ENCODE data around the gene SAMD4B. TPM values are rescaled to one million over a fixed set of nuclear protein-coding genes. Genes with fewer than 3 reads are reported as not detected.
"Not testable (repeated sequence)": the region's sequence is repeated elsewhere in the genome, so short reads cannot be mapped to it uniquely, and the experiment has no call there.

The SAMD4B gene
- total RNA-seq, 1 experiment from 2014 or later = 126 TPM

GRCh38 chr19:39314016-39314728 is 28.0 kb upstream of the SAMD4B start:
- no peak for DNase-seq (ENCODE audit: low read depth)

GRCh38 chr19:39315933-39316332 is 26.3 kb upstream of the SAMD4B start:
- no peak for DNase-seq (ENCODE audit: low read depth)

- no peak for DNase-seq (ENCODE audit: low read depth)
These were observed 25.4 kb upstream of the SAMD4B start for GRCh38 chr19:39316627-39317321.

- DNase-seq (ENCODE audit: low read depth) = no peak
These were observed 24.7 kb upstream of the SAMD4B start for GRCh38 chr19:39317476-39317875.

- no peak for DNase-seq (ENCODE audit: low read depth)
These were observed 24.1 kb upstream of the SAMD4B start for GRCh38 chr19:39318071-39318470.

GRCh38 chr19:39318690-39319089 is 23.5 kb upstream of the SAMD4B start:
- DNase-seq (ENCODE audit: low read depth) = no peak

GRCh38 chr19:39319098-39319891 is 22.9 kb upstream of the SAMD4B start:
- no peak for DNase-seq (ENCODE audit: low read depth)

- DNase-seq (ENCODE audit: low read depth) = no peak
These were observed 22.4 kb upstream of the SAMD4B start for GRCh38 chr19:39319892-39320248.

GRCh38 chr19:39321117-39321831 is 20.9 kb upstream of the SAMD4B start:
- no peak for DNase-seq (ENCODE audit: low read depth)

- DNase-seq (ENCODE audit: low read depth) = no peak
These were observed 20.4 kb upstream of the SAMD4B start for GRCh38 chr19:39321832-39322176.

- DNase-seq (ENCODE audit: low read depth) = no peak
These were observed 17.9 kb upstream of the SAMD4B start for GRCh38 chr19:39324242-39324842.

GRCh38 chr19:39325778-39326665 is 16.2 kb upstream of the SAMD4B start:
- peak; percentile 32 for DNase-seq (ENCODE audit: low read depth)

GRCh38 chr19:39327363-39328045 is 14.7 kb upstream of the SAMD4B start:
- DNase-seq (ENCODE audit: low read depth) = no peak

- DNase-seq (ENCODE audit: low read depth) = peak; percentile 48
These were observed 14.0 kb upstream of the SAMD4B start for GRCh38 chr19:39328046-39328705.

GRCh38 chr19:39329948-39330347 is 12.3 kb upstream of the SAMD4B start:
- no peak for DNase-seq (ENCODE audit: low read depth)

GRCh38 chr19:39332293-39332692 is 9.9 kb upstream of the SAMD4B start:
- no peak for DNase-seq (ENCODE audit: low read depth)

- not testable (repeated sequence) for DNase-seq (ENCODE audit: low read depth)
These were observed 9.5 kb upstream of the SAMD4B start for GRCh38 chr19:39332738-39333137.

GRCh38 chr19:39333507-39333906 is 8.7 kb upstream of the SAMD4B start:
- no peak for DNase-seq (ENCODE audit: low read depth)

GRCh38 chr19:39334444-39334976 is 7.7 kb upstream of the SAMD4B start:
- no peak for DNase-seq (ENCODE audit: low read depth)
